ENCODE measurements around the gene EXOC4.

Gene EXOC4

GRCh38 chr7:133419041-133419440 is 166.2 kb downstream of the EXOC4 start:
- no peak for DNase-seq (ENCODE audit: low read depth in 4 of 4, low spot score in 1 of 4)

GRCh38 chr7:133423618-133424017 is 170.7 kb downstream of the EXOC4 start:
- DNase-seq (ENCODE audit: low read depth in 4 of 4, low spot score in 1 of 4) = no peak

DNA sequence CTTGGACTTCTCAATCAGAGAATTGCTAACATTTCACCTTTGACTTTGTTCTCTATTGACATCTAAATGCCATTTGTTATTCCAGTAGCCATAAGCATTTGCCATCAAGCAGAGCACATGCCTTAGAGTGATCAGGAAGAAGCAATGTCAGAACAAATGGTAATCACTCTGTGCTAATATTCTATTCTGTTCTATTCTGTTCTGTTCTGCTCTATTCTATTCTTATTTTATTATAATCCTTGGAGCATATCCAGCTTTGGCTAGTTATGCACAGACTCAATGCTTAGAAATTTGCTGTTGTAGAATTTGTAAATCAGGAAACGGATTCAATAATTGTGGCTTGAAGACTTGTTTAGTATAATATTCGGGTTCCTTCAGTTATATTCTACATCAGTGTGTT is 175.4 kb downstream of the EXOC4 start:
- no peak for DNase-seq (ENCODE audit: low read depth in 4 of 4, low spot score in 1 of 4)

DNA sequence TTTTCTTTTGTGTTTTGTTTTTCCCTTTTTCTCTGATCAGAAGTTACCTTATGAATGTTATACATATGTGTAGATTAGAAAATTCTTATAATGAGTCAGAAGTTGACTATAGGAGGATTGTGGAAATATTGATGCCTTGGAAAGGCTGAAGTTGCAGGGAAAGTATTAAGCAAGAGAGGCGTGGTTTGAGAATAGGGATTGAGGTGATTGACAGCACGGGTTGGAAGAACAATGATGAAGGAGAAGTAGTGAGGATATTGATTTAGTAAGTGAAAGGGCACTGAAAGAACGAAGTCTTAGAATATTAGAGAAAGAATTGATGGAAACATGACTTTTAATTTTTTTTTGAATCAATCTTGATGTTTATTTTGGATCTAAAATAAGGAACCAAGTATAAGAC is 176.0 kb downstream of the EXOC4 start:
- DNase-seq (ENCODE audit: low read depth in 4 of 4, low spot score in 1 of 4) = no peak

- no peak for DNase-seq (ENCODE audit: low read depth in 4 of 4, low spot score in 1 of 4)
Observed at GRCh38 chr7:133429371-133429770, 176.5 kb downstream of the EXOC4 start.

GRCh38 chr7:133431134-133431724 is 178.4 kb downstream of the EXOC4 start:
- no peak for DNase-seq (ENCODE audit: low read depth in 4 of 4, low spot score in 1 of 4)

- no peak for DNase-seq (ENCODE audit: low read depth in 4 of 4, low spot score in 1 of 4)
Observed at GRCh38 chr7:133433165-133433812, 180.4 kb downstream of the EXOC4 start.

GRCh38 chr7:133434246-133434865 is 181.5 kb downstream of the EXOC4 start:
- no peak for DNase-seq (ENCODE audit: low read depth in 4 of 4, low spot score in 1 of 4)

- DNase-seq (ENCODE audit: low read depth in 4 of 4, low spot score in 1 of 4) = no peak
Observed at GRCh38 chr7:133436014-133436428, 183.1 kb downstream of the EXOC4 start.

- no peak for DNase-seq (ENCODE audit: low read depth in 4 of 4, low spot score in 1 of 4)
Observed at GRCh38 chr7:133437544-133437943, 184.7 kb downstream of the EXOC4 start.

DNA sequence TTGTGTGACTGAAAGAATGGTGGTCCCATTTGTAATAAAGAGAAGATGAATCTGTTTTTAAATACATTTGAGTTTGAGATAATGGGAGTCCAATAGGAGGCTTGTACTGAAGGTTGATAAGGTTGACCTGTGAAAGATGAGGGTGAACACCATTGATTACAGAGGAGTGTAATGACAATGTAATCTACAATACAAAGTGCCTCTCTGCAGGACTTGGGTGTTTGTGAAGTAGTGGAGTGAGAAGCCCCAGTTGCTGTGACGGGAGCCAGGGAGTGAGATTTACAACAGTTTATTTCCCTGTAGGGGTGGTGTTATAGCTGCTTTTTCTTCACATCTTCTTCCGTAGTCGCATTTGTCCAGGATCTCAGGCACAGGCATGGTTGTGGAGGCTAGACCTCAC is 189.9 kb downstream of the EXOC4 start:
- DNase-seq (ENCODE audit: low read depth in 4 of 4, low spot score in 1 of 4) = no peak

DNA sequence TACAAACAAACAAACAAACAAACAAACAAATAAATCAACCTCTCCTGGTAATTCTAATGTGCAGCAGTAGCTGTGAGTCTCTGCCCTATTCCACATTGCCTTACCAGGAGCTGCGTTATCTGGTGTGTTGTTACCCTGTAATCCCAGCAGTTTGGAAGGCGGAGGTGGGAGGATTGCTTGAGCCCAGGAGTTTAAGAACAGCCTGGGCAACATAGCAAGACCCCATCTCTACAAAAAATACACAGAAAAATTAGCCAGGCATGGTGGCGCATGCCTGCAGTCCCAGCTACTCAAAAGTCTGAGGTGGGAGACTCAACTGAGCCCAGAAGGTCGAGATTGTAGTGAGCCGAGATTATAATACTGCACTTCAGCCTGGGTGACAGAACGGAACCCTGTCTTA is 192.7 kb downstream of the EXOC4 start:
- no peak for DNase-seq (ENCODE audit: low read depth in 4 of 4, low spot score in 1 of 4)

DNA sequence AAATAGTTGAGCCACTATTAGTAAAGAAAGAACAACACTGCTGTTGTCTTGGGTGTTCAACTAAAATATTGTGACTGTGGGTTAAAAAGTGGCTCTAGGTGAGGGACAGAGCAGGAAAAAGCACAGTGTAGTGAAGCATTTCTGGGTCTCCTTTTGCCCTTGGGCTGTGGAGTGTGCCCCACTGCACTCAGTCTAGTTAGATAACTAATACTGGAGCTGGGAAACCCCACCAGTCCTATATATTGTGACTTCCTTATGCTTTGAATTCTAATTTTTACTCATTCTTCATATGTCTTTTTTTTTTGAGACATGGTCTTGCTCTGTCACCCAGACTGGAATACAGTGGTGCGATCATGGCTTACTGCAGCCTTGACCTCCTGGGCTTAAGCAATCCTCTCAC is 195.1 kb downstream of the EXOC4 start:
- no peak for DNase-seq (ENCODE audit: low read depth in 4 of 4, low spot score in 1 of 4)

- DNase-seq (ENCODE audit: low read depth in 4 of 4, low spot score in 1 of 4) = no peak
Observed at GRCh38 chr7:133452577-133452976, 199.7 kb downstream of the EXOC4 start.

DNA sequence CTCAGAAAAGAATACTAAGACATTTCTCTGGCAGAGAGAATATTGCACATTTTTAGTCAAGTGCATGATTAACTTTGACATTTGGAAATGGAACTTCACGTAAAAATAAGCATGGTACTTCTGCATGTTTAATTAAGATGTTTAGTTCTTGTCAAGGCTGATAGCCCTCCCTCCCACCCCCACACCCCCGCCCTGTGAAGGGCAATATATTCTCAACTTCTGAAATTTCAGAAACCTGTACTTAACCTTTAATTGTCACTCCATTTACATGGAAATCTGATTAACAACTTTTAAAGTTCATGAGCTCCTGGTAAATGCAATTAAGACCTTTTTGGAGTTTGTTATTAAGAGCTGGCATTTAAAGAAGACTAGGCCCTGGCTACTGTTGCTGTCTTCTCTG is 205.8 kb downstream of the EXOC4 start:
- no peak for DNase-seq (ENCODE audit: low read depth in 4 of 4, low spot score in 1 of 4)

GRCh38 chr7:133461421-133461820 is 208.5 kb downstream of the EXOC4 start:
- no peak for DNase-seq (ENCODE audit: low read depth in 4 of 4, low spot score in 1 of 4)

- DNase-seq (ENCODE audit: low read depth in 4 of 4, low spot score in 1 of 4) = no peak
Observed at GRCh38 chr7:133475655-133476054, 222.8 kb downstream of the EXOC4 start.

DNA sequence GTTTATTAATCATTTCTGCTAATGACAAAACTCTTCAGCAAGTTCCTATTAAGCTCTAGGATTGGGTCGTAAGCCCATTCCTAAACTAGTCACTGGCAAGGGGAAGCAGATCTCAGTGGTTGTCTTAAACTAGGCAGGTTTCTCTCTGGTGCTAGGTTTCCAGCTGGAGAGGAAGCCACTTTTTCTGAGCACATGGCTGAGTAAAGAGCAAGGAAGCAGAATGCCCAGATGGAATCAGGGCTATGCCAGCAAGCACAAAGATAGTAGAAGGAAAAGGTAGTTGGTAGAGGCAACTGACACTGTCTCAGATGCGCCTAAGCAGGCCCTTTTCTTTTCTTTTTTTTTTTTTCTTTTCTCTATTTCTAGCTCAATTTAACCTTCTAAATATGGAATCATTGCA is 224.9 kb downstream of the EXOC4 start:
- no peak for DNase-seq (ENCODE audit: low read depth in 4 of 4, low spot score in 1 of 4)

- DNase-seq (ENCODE audit: low read depth in 4 of 4, low spot score in 1 of 4) = no peak
Observed at GRCh38 chr7:133478591-133479135, 225.8 kb downstream of the EXOC4 start.

- no peak for DNase-seq (ENCODE audit: low read depth in 4 of 4, low spot score in 1 of 4)
Observed at GRCh38 chr7:133479456-133480065, 226.7 kb downstream of the EXOC4 start.

DNA sequence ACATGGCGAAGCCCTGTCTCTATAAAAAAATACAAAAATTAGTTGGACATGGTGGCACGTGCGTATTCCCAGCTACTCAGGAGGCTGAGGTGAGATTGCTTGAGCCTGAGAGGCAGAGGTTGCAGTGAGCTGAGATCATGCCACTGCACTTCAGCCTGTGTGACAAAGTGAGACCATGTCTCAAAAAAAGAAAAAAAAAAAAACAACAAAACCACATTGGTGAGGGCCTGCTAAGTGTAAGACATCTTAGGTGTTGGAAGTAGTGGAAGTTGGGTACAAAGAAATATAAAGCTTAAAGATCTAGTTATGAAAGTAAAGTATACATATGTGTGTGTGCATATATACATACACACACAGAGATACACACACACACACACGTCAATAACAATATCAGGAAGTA is 228.0 kb downstream of the EXOC4 start:
- no peak for DNase-seq (ENCODE audit: low read depth in 4 of 4, low spot score in 1 of 4)

- no peak for DNase-seq (ENCODE audit: low read depth in 4 of 4, low spot score in 1 of 4)
Observed at GRCh38 chr7:133481676-133482075, 228.8 kb downstream of the EXOC4 start.

Data from stimulated activated CD4-positive, alpha-beta T cell treated with anti-CD3 and anti-CD28 coated beads, Interleukin-1b, Interleukin-23, amount 100 ng/mL, for 24 hours (primary cell).